Measurements from ENCODE around the gene TMSB10.

Gene TMSB10

GRCh38 chr2:84927275-84927627 is 21.8 kb downstream of the TMSB10 start:
- no peak for DNase-seq (ENCODE audit: low read depth, low spot score)
- in situ Hi-C loops (cut with HindIII; ENCODE audit: low sequenced_read_pairs), result no loop called here
- no peak overlapping the region for H3K4me3 ChIP-seq (ENCODE audit: low read depth, low read length)
- TF ChIP-seq CTCF (IDR thresholded peaks at IDR 0.05; ENCODE audit: low read depth, low read length), result no peak

- in situ Hi-C loops (cut with HindIII; ENCODE audit: low sequenced_read_pairs), result no loop called here
- no peak for TF ChIP-seq CTCF (IDR thresholded peaks at IDR 0.05; ENCODE audit: low read depth, low read length)
- no peak for DNase-seq (ENCODE audit: low read depth, low spot score)
- no peak overlapping the region for H3K4me3 ChIP-seq (ENCODE audit: low read depth, low read length)
Observed at GRCh38 chr2:84931384-84931821, 25.9 kb downstream of the TMSB10 start.

- TF ChIP-seq CTCF (IDR thresholded peaks at IDR 0.05; ENCODE audit: low read depth, low read length), result no peak
- DNase-seq (ENCODE audit: low read depth, low spot score), result no peak
- in situ Hi-C loops (cut with HindIII; ENCODE audit: low sequenced_read_pairs), result no loop called here
- H3K4me3 ChIP-seq (ENCODE audit: low read depth, low read length), result no peak overlapping the region
Observed at GRCh38 chr2:84938194-84938879, 32.9 kb downstream of the TMSB10 start.

GRCh38 chr2:84939426-84940087 is 34.1 kb downstream of the TMSB10 start:
- H3K4me3 ChIP-seq (ENCODE audit: low read depth, low read length), result no peak overlapping the region
- no peak for TF ChIP-seq CTCF (IDR thresholded peaks at IDR 0.05; ENCODE audit: low read depth, low read length)
- DNase-seq (ENCODE audit: low read depth, low spot score), result no peak
- in situ Hi-C loops (cut with HindIII; ENCODE audit: low sequenced_read_pairs), result no loop called here

GRCh38 chr2:84940088-84940470 is 34.6 kb downstream of the TMSB10 start:
- in situ Hi-C loops (cut with HindIII; ENCODE audit: low sequenced_read_pairs), result no loop called here
- no peak for TF ChIP-seq CTCF (IDR thresholded peaks at IDR 0.05; ENCODE audit: low read depth, low read length)
- no peak overlapping the region for H3K4me3 ChIP-seq (ENCODE audit: low read depth, low read length)

GRCh38 chr2:84940831-84941412 is 35.5 kb downstream of the TMSB10 start:
- no peak for TF ChIP-seq CTCF (IDR thresholded peaks at IDR 0.05; ENCODE audit: low read depth, low read length)
- in situ Hi-C loops (cut with HindIII; ENCODE audit: low sequenced_read_pairs), result no loop called here
- no peak for DNase-seq (ENCODE audit: low read depth, low spot score)
- H3K4me3 ChIP-seq (ENCODE audit: low read depth, low read length), result no peak overlapping the region

More at GRCh38 chr2:84940088-84940470, 34.6 kb downstream of the TMSB10 start:
- no peak for DNase-seq (ENCODE audit: low read depth, low spot score)

All from astrocyte of the spinal cord (primary cell).